HepG2 (cell line): ENCODE results near the gene IKZF3. TPM values are rescaled to one million over a fixed set of nuclear protein-coding genes. Genes with fewer than 3 reads are reported as not detected.

ENCODE experiments used
- BRCA1 ChIP-seq: sonication (generic); formaldehyde crosslinking; IDR thresholded peaks from 2 replicates; pipeline ENCODE4 v1.4.0; 2020; ENCODE audit warnings: missing genetic modification reagents
- CBX5 ChIP-seq: sonication (generic); formaldehyde crosslinking; IDR thresholded peaks from 2 replicates; pipeline ENCODE4 v1.4.0; 2020; ENCODE audit warnings: missing genetic modification reagents, borderline replicate concordance
- CREBL2 ChIP-seq: sonication (generic); formaldehyde crosslinking; IDR thresholded peaks from 2 replicates; pipeline ENCODE4 v1.8.1; 2023; ENCODE audit warnings: missing genetic modification reagents, mild to moderate bottlenecking, borderline replicate concordance
- DNMT1 ChIP-seq: sonication (generic); formaldehyde crosslinking; IDR thresholded peaks from 2 replicates; pipeline ENCODE4 v1.5.1; 2020; ENCODE audit warnings: mild to moderate bottlenecking, missing genetic modification reagents
- HDAC2 ChIP-seq: sonication (generic); formaldehyde crosslinking; IDR thresholded peaks from 2 replicates; pipeline ENCODE4 v1.4.0; 2020; ENCODE audit warnings: missing genetic modification reagents
- ISX ChIP-seq: sonication (generic); formaldehyde crosslinking; conservative IDR thresholded peaks from 2 replicates; pipeline ENCODE4 v1.5.0; 2020; ENCODE audit warnings: missing genetic modification reagents
- MLXIP ChIP-seq: sonication (generic); formaldehyde crosslinking; IDR thresholded peaks from 2 replicates; pipeline ENCODE4 v1.9.0; 2021; ENCODE audit warnings: missing genetic modification reagents, borderline replicate concordance
- MTF1 ChIP-seq: sonication (generic); formaldehyde crosslinking; IDR thresholded peaks from 2 replicates; pipeline ENCODE4 v1.5.0; 2020; ENCODE audit warnings: missing genetic modification reagents
- PATZ1 ChIP-seq: sonication (generic); formaldehyde crosslinking; IDR thresholded peaks from 2 replicates; pipeline ENCODE4 v1.4.0; 2020; ENCODE audit warnings: missing genetic modification reagents
- SOX6 ChIP-seq, 2 experiments: fragments of 450-650 bp in 1 of 2; sonication (generic) in 1 of 2; formaldehyde crosslinking in 1 of 2; IDR thresholded peaks; 2 replicates each; pipeline versions ENCODE4 v1.4.0 to v1.6.1; 2017 to 2020; ENCODE audit warnings: antibody characterized with exemption in 1 of 2, mild to moderate bottlenecking in 1 of 2, missing genetic modification reagents in 1 of 2
- SP4 ChIP-seq: sonication (generic); formaldehyde crosslinking; IDR thresholded peaks from 2 replicates; pipeline ENCODE4 v1.8.1; 2023; ENCODE audit warnings: mild to moderate bottlenecking, missing genetic modification reagents
- SSRP1 ChIP-seq: IDR thresholded peaks from 2 replicates; pipeline ENCODE4 v1.6.1; 2016; ENCODE audit warnings: control low read depth
- TARDBP ChIP-seq: sonication (generic); formaldehyde crosslinking; IDR thresholded peaks from 2 replicates; pipeline ENCODE4 v1.8.0; 2022; ENCODE audit warnings: mild to moderate bottlenecking, missing genetic modification reagents
- ZBTB10 ChIP-seq: sonication (generic); formaldehyde crosslinking; IDR thresholded peaks from 2 replicates; pipeline ENCODE4 v1.4.0; 2020; ENCODE audit warnings: missing genetic modification reagents, borderline replicate concordance
- ZC3H4 ChIP-seq: sonication (generic); formaldehyde crosslinking; IDR thresholded peaks from 2 replicates; pipeline ENCODE4 v1.4.0; 2020; ENCODE audit warnings: missing genetic modification reagents, borderline replicate concordance
- ZNF232 ChIP-seq: sonication (generic); formaldehyde crosslinking; IDR thresholded peaks from 2 replicates; pipeline ENCODE4 v1.4.0; 2020; ENCODE audit warnings: missing genetic modification reagents, borderline replicate concordance
- ZNF441 ChIP-seq: sonication (generic); formaldehyde crosslinking; IDR thresholded peaks from 2 replicates; pipeline ENCODE4 v1.7.0; 2021; ENCODE audit warnings: missing genetic modification reagents, borderline replicate concordance
- ZNF589 ChIP-seq: sonication (generic); formaldehyde crosslinking; conservative IDR thresholded peaks from 2 replicates; pipeline ENCODE4 v1.8.0; 2022; ENCODE audit warnings: mild to moderate bottlenecking, moderate library complexity, missing genetic modification reagents
- ZNF724P ChIP-seq: sonication (generic); formaldehyde crosslinking; IDR thresholded peaks from 2 replicates; pipeline ENCODE4 v1.8.0; 2022; ENCODE audit warnings: missing genetic modification reagents, borderline replicate concordance
- ZNF776 ChIP-seq: sonication (generic); formaldehyde crosslinking; IDR thresholded peaks from 2 replicates; pipeline ENCODE4 v1.4.0; 2020; ENCODE audit warnings: mild to moderate bottlenecking, missing genetic modification reagents
- ZSCAN12 ChIP-seq: sonication (generic); formaldehyde crosslinking; IDR thresholded peaks from 2 replicates; pipeline ENCODE4 v1.9.0; 2021; ENCODE audit warnings: mild to moderate bottlenecking, missing genetic modification reagents
- polyA plus RNA-seq, 8 experiments: library from polyadenylated mRNA; depleted of rRNA in 3 of 8; stranded (reverse) in 7 of 8; unstranded in 1 of 8; fragments of >200 nt; fragmentation: Illumina TruSeq in 4 of 8; extraction: Trizol in 4 of 8; gene quantifications; 2 replicates each; pipeline versions ENCODE4 v1.2.1 to v1.2.3, GENCODE V29; 2011 to 2016; ENCODE audit warnings: low read depth in 4 of 8, missing spikeins in 1 of 8, mixed read lengths in 1 of 8; ENCODE audit not compliant: insufficient read depth in 1 of 8
- total RNA-seq, 5 experiments: library from RNA; depleted of rRNA; stranded (reverse); fragments of >200 nt; fragmentation: Illumina TruSeq; extraction: Trizol; gene quantifications; 2 replicates each; pipeline ENCODE4 v1.2.3, GENCODE V29; 2016; ENCODE audit warnings: low read depth in 1 of 5

Gene IKZF3
- total and polyA plus RNA-seq, 2 of the 13 experiments (the other 11 are each of a cell fraction or from before 2014, with no cell fraction given) = not detected

GRCh38 chr17:39737760-39738567, 126.1 kb downstream of the IKZF3 start, which contains the start of gene GRB7 (continued):
- TF ChIP-seq ZNF589 (CRISPR knock-in tag) (no peak), HDAC2 (CRISPR knock-in tag) (peak; percentile 8; the same call in 1 of the 2 replicates), ZNF724P (CRISPR knock-in tag) (peak; percentile 16; the same call in 1 of the 2 replicates), SSRP1 (no peak), ISX (CRISPR knock-in tag) (0 out of 2 replicates have a peak, but pooled peaks have one; percentile 30), SOX6 (IDR thresholded peaks at IDR 0.05) (no peak), SOX6 (CRISPR knock-in tag; IDR thresholded peaks at IDR 0.05) (0 out of 2 replicates have a peak, but pooled peaks have one; percentile 17), ZNF776 (CRISPR knock-in tag) (0 out of 2 replicates have a peak, but pooled peaks have one; percentile 17), ZBTB10 (CRISPR knock-in tag) (peak; percentile 67; the same call in 1 of the 2 replicates), MTF1 (CRISPR knock-in tag) (no peak), PATZ1 (CRISPR knock-in tag) (peak; percentile 93), BRCA1 (CRISPR knock-in tag) (peak; percentile 62; the same call in 1 of the 2 replicates), ZNF232 (CRISPR knock-in tag) (peak; percentile 44; the same call in 1 of the 2 replicates), SP4 (CRISPR knock-in tag) (peak; percentile 89), CBX5 (CRISPR knock-in tag) (0 out of 2 replicates have a peak, but pooled peaks have one; percentile 6), ZNF441 (CRISPR knock-in tag) (no peak; the same call in 1 of the 2 replicates), DNMT1 (no peak), CREBL2 (no peak), MLXIP (CRISPR knock-in tag) (peak; percentile 82), ZSCAN12 (peak; percentile 83; the same call in 1 of the 2 replicates), TARDBP (CRISPR knock-in tag) (peak; percentile 84), ZC3H4 (CRISPR knock-in tag) (no peak; the same call in none of the 2 replicates)
